Peyer's patch (tissue), 4 donors: Measurements from ENCODE around the gene ZC3H7B.

Source experiments
- POLR2A ChIP-seq, 2 donors: fragments of 450-650 bp; IDR thresholded peaks; one replicate each; pipeline ENCODE4 v1.5.1; 2017; ENCODE audit warnings: antibody characterized with exemption in 2 of 2, mild to moderate bottlenecking in 2 of 2, moderate library complexity in 2 of 2
- TF ChIP-seq, protein P1 (sequence below), 6 experiments: fragments of 450-650 bp in 4 of 6; fragments of 200-600 bp in 2 of 6; sonication (generic) in 1 of 6; IDR thresholded peaks; one replicate each; pipeline ENCODE4 v1.5.1; 2017 to 2019; ENCODE audit warnings: antibody characterized with exemption in 6 of 6, mild to moderate bottlenecking in 3 of 6, moderate library complexity in 1 of 6

DNA sequence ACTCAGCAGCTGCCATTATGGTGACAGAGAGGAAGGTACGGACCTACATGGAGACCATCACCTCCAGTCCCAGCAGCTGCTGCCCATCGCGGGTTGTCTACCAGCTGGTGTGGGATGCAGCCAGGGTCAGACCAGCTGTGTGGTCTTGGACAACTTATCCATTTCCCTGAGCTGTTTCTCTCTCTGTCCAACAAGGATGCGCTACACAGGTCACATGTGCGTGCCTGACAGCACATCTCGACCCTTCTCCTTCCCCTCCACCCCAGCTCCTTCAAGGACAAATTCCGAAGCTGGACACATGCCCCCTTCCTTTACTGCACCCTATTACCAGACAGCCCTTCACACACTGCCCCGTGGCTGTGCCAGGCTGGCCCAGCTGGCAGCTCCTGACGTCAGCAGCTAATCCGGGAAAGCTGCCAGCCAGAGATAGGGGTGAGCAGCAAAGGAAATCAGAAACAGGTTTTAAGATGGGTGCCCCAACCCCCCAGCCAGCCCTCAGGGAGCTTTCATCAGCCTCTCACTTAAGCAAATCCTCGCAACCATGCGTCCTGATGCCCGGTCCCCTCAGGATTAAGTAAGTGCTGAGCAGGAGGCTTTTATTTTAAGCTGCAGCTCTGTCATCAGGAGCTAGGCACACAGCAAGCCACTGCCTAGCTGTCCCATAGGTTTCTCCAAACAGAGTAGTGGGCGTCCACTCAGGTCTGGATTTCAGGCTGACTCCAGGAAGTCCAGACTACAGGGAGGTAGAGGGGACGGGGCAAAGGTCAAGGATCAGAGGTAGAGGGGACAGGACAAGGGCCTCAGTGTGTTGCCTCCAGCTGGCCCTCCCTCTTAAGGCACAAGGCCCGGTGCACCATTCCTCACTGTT, 100.7 kb downstream of the ZC3H7B start:
- TF ChIP-seq, protein P1, sequence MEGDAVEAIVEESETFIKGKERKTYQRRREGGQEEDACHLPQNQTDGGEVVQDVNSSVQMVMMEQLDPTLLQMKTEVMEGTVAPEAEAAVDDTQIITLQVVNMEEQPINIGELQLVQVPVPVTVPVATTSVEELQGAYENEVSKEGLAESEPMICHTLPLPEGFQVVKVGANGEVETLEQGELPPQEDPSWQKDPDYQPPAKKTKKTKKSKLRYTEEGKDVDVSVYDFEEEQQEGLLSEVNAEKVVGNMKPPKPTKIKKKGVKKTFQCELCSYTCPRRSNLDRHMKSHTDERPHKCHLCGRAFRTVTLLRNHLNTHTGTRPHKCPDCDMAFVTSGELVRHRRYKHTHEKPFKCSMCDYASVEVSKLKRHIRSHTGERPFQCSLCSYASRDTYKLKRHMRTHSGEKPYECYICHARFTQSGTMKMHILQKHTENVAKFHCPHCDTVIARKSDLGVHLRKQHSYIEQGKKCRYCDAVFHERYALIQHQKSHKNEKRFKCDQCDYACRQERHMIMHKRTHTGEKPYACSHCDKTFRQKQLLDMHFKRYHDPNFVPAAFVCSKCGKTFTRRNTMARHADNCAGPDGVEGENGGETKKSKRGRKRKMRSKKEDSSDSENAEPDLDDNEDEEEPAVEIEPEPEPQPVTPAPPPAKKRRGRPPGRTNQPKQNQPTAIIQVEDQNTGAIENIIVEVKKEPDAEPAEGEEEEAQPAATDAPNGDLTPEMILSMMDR (IDR thresholded peaks at IDR 0.05): no peak
- TF ChIP-seq POLR2A (IDR thresholded peaks at IDR 0.05): peak in 1 of 2 donors; percentile 9
